Measurements from ENCODE around the gene PXN.

DNA sequence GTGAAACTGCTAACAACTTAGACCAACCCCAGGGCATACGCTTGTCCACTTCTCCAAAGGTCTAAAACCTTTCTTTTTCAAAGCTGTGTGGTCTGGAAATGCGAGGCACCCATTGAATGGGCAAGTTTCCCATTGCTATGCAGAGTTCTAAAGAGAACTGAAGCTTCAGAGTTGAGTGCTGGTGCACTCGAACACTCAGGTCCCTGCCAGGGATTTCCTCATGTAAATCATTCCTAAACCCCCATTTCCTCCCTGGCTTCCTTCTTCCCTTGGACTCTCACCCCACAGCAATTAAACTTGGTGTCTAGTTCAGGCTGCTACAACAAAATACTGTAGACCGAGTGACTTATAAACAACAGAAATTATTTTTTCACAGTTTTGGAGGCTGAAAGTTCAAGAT lies 2.2 kb upstream of the PXN start:
- TF ChIP-seq SP1 (IDR thresholded peaks at IDR 0.05), result no peak
- TF ChIP-seq NR2F2 (IDR thresholded peaks at IDR 0.05), result peak; percentile 45
- TF ChIP-seq CTCF (IDR thresholded peaks at IDR 0.05; ENCODE audit: low read depth, low read length, missing input control), result no peak
- TF ChIP-seq RAD21 (IDR thresholded peaks at IDR 0.05), result no peak
- no peak for TF ChIP-seq EGR1 (IDR thresholded peaks at IDR 0.05; ENCODE audit: low read depth in 2 of 2)
- TF ChIP-seq GABPA (IDR thresholded peaks at IDR 0.05 in 1 of 2, conservative IDR thresholded peaks at IDR 0.05 in 1 of 2), result no peak
